NCI-H1092 treated with DMSO at 0.1 percent for 48 hours (cell line): Measurements from ENCODE around the gene MPPED1.
A peak's percentile ranks its signal among the peaks of the same experiment; 100 is the strongest.

Experiments
- DNase-seq: peaks from one replicate; lab custom pipeline; 2025; lab: John Stamatoyannopoulos, UW

MPPED1 gene

GRCh38 chr22:43448048-43448447 is 36.2 kb downstream of the MPPED1 start:
- no peak for DNase-seq

- DNase-seq, result no peak
These were observed 37.5 kb downstream of the MPPED1 start for GRCh38 chr22:43449205-43449830.

- DNase-seq, result no peak
These were observed 38.0 kb downstream of the MPPED1 start for GRCh38 chr22:43449831-43450225.

- no peak for DNase-seq
These were observed 39.7 kb downstream of the MPPED1 start for GRCh38 chr22:43451371-43452050.

GRCh38 chr22:43455846-43456245 is 44.0 kb downstream of the MPPED1 start:
- no peak for DNase-seq

- no peak for DNase-seq
These were observed 45.2 kb downstream of the MPPED1 start for GRCh38 chr22:43457002-43457401.

GRCh38 chr22:43462701-43463100 is 50.9 kb downstream of the MPPED1 start:
- DNase-seq, result no peak

GRCh38 chr22:43464809-43465208 is 53.0 kb downstream of the MPPED1 start:
- no peak for DNase-seq

- no peak for DNase-seq
These were observed 53.6 kb downstream of the MPPED1 start for GRCh38 chr22:43465291-43466015.

- no peak for DNase-seq
These were observed 54.9 kb downstream of the MPPED1 start for GRCh38 chr22:43466710-43467109.

- no peak for DNase-seq
These were observed 55.6 kb downstream of the MPPED1 start for GRCh38 chr22:43467216-43467940.

- DNase-seq, result no peak
These were observed 58.4 kb downstream of the MPPED1 start for GRCh38 chr22:43470253-43470652.

- no peak for DNase-seq
These were observed 59.2 kb downstream of the MPPED1 start for GRCh38 chr22:43470941-43471585.

GRCh38 chr22:43471606-43472135 is 59.9 kb downstream of the MPPED1 start:
- DNase-seq, result no peak

GRCh38 chr22:43473031-43473430 is 61.2 kb downstream of the MPPED1 start:
- no peak for DNase-seq

- DNase-seq, result no peak
These were observed 61.6 kb downstream of the MPPED1 start for GRCh38 chr22:43473441-43473840.

- no peak for DNase-seq
These were observed 62.6 kb downstream of the MPPED1 start for GRCh38 chr22:43474161-43475101.

GRCh38 chr22:43475549-43476076 is 63.8 kb downstream of the MPPED1 start:
- no peak for DNase-seq

GRCh38 chr22:43476341-43476740 is 64.5 kb downstream of the MPPED1 start:
- peak; percentile 1 for DNase-seq
